Measurements from ENCODE around the gene MAN2A2. TPM values are rescaled to one million over a fixed set of nuclear protein-coding genes. Genes with fewer than 3 reads are reported as not detected.

MAN2A2 gene
- total and polyA plus RNA-seq, 3 experiments from 2014 or later = 10.8 to 92.7 (median 90.7) TPM

DNA sequence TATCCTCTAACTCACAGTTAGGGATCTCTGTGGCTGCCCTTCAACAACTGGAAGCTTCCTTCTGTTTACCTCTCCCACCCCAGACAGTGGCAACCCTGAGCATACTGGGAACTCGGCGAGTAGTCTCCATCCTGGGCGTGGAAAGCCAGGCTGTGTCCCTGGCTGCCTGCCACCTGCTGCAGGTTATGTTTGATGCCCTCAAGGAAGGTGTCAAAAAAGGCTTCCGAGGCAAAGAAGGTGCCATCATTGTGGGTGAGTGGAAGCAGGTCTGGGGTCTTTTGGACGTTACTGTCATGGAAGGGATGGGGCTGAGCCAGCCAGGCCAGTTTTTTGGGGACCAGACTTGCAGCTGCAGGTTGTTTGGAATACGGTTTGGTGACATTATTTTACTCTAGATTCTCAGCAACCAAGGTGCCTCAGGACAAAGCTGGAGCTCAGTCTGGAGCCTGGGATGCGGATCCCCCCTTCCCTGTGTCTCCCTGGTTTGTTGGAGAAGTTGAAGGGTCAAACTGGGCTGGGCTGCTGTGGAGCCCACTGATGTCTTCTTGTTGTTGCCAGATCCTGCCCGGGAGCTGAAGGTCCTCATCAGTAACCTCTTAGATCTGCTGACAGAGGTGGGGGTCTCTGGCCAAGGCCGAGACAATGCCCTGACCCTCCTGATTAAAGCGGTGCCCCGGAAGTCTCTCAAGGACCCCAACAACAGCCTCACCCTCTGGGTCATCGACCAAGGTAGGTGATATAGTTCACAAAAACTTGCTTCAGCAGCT is 39.4 kb downstream of the MAN2A2 start:
- no peak overlapping the region for H3K4me3 ChIP-seq (ENCODE audit: low read length)
- H3K27ac ChIP-seq (ENCODE audit: low read depth, low read length) = no peak overlapping the region
- H3K9me3 ChIP-seq (ENCODE audit: low read length) = no peaks in the 10 kb centered on the region
- DNase-seq = no peak
- H3K4me1 ChIP-seq (ENCODE audit: insufficient read depth, low read length) = no peaks in the 10 kb centered on the region
- Mint-ChIP-seq H3K36me3 (peaks cover 0 to 83% (median 8%) of the 10 kb centered on the region in 3 donors), H3K9me3 (no peaks in the 10 kb centered on the region), H3K27ac (no peak overlapping the region), H3K4me1 (no peaks in the 10 kb centered on the region), H3K27me3 (no peaks in the 10 kb centered on the region), H3K4me3 (no peak overlapping the region)
- ChIA-PET POLR2A (no interaction called here), CTCF (interaction anchor here (0.8 to 4.7 kb wide), 3 partner anchors 10 to 295 kb away, joined by 3 to 40 read pairs (median 19); partner anchors contain the start of genes HDDC3 and UNC45A)
- H3K36me3 ChIP-seq (ENCODE audit: insufficient read depth, low read length) = peaks cover 55% of the 10 kb centered on the region
- no peaks in the 10 kb centered on the region for H3K27me3 ChIP-seq (ENCODE audit: insufficient read depth, low read length, poor library complexity, severe bottlenecking)

DNA sequence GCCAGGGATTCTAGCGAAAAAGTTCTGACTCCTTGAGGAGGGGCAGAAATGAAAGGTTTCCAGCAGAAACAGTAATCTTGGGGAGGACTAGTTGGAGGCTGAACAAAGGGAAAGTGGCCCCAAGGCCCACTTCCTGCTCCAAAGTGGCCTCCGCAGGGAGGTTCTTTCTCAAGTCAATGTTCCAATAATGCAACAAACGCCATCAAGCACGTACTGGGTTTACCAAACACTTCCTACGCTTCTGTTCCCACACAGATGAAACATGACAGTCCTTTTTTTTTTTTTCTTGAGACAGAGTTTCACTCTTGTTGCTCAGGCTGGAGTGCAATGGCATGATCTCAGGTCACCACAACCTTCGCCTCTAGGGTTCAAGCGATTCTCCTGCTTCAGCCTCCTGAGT is 42.0 kb downstream of the MAN2A2 start:
- Histone ChIP-seq H3K9me3 (ENCODE audit: low read length) (no peaks in the 10 kb centered on the region), H3K4me1 (ENCODE audit: insufficient read depth, low read length) (no peaks in the 10 kb centered on the region), H3K27me3 (ENCODE audit: insufficient read depth, low read length, poor library complexity, severe bottlenecking) (no peaks in the 10 kb centered on the region), H3K36me3 (ENCODE audit: insufficient read depth, low read length) (peaks cover 53% of the 10 kb centered on the region), H3K27ac (ENCODE audit: low read depth, low read length) (no peak overlapping the region), H3K4me3 (ENCODE audit: low read length) (no peak overlapping the region)
- H3K36me3 Mint-ChIP-seq = peaks cover 0 to 90% (median 5%) of the 10 kb centered on the region in 3 donors
- no peaks in the 10 kb centered on the region for H3K9me3 Mint-ChIP-seq
- ChIA-PET POLR2A (no interaction called here), CTCF (interaction anchor here (2.3 kb wide), 1 partner anchor 12 kb away, joined by 17 read pairs; no protein-coding TSS in a partner anchor)
- no peak overlapping the region for H3K27ac Mint-ChIP-seq
- no peak for DNase-seq
- no peaks in the 10 kb centered on the region for H3K4me1 Mint-ChIP-seq
- H3K27me3 Mint-ChIP-seq = no peaks in the 10 kb centered on the region
- H3K4me3 Mint-ChIP-seq = no peak overlapping the region

DNA sequence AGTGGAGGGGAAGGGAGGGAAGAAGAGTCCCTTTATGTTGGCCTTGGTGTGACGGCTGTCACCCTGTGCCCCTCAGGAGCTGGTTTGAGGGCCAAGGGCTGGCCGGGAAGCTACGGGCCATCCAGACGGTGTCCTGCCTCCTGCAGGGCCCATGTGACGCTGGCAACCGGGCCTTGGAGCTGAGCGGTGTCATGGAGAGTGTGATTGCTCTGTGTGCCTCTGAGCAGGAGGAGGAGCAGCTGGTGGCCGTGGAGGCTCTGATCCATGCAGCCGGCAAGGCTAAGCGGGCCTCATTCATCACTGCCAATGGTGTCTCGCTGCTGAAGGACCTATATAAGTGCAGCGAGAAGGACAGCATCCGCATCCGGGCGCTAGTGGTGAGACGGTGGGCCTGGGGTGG is 43.4 kb downstream of the MAN2A2 start:
- Histone ChIP-seq H3K27ac (ENCODE audit: low read depth, low read length) (no peak overlapping the region), H3K36me3 (ENCODE audit: insufficient read depth, low read length) (peaks cover 42% of the 10 kb centered on the region), H3K4me1 (ENCODE audit: insufficient read depth, low read length) (no peaks in the 10 kb centered on the region), H3K4me3 (ENCODE audit: low read length) (no peak overlapping the region), H3K27me3 (ENCODE audit: insufficient read depth, low read length, poor library complexity, severe bottlenecking) (no peaks in the 10 kb centered on the region), H3K9me3 (ENCODE audit: low read length) (no peaks in the 10 kb centered on the region)
- Mint-ChIP-seq H3K4me1 (no peaks in the 10 kb centered on the region), H3K4me3 (no peak overlapping the region), H3K36me3 (peaks cover 0 to 89% (median 4%) of the 10 kb centered on the region in 3 donors), H3K27me3 (no peaks in the 10 kb centered on the region), H3K9me3 (no peaks in the 10 kb centered on the region), H3K27ac (peak overlapping the region in 1 of 8 donors; percentile 21)
- ChIA-PET CTCF (interaction anchor here (1.2 to 3.3 kb wide), 5 partner anchors 8 to 15 kb away, joined by 3 to 17 read pairs (median 12); partner anchors contain the start of genes HDDC3, RCCD1 and UNC45A), POLR2A (interaction anchor here (0.6 kb wide), 1 partner anchor 12 kb away, joined by 5 read pairs; the partner anchor contains the start of gene UNC45A)
- DNase-seq = no peak

DNA sequence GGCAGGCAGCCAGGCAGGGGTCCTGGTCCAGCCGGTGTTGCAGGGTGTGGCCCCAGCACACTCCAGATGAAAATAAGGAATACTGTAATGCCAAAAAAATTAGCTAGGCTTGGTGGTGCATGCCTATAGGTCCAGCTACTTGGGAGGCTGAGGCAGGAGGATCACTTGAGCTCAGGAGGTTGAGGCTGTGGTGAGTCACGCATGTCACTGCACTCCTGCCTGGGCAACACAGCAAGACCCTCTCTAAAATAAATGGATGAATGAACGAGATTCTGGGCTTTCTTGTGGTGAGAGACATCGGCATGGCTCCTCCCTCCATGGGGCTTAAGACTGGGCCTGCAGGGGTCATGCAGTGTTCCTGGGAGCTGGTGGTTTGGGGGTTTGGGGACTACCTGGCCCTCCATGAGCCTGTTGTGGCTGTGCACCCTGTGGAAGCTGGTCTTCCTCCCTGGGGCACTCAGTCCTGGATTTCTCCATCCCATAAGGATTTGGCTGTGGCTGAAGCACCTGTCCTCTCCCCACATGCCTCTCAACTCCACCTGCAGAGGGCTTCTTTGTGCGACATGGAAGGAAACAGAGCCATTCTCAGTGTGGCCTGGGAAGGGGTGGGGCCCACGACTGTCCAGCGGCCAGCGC is 44.0 kb downstream of the MAN2A2 start:
- Histone ChIP-seq H3K27ac (ENCODE audit: low read depth, low read length) (no peak overlapping the region), H3K27me3 (ENCODE audit: insufficient read depth, low read length, poor library complexity, severe bottlenecking) (no peaks in the 10 kb centered on the region), H3K9me3 (ENCODE audit: low read length) (no peaks in the 10 kb centered on the region), H3K4me3 (ENCODE audit: low read length) (no peak overlapping the region), H3K4me1 (ENCODE audit: insufficient read depth, low read length) (no peaks in the 10 kb centered on the region), H3K36me3 (ENCODE audit: insufficient read depth, low read length) (peaks cover 38% of the 10 kb centered on the region)
- ChIA-PET POLR2A (no interaction called here), CTCF (interaction anchor here (1.3 to 3.3 kb wide), 4 partner anchors 10 to 15 kb away, joined by 3 to 17 read pairs (median 13); partner anchors contain the start of genes HDDC3 and UNC45A)
- no peaks in the 10 kb centered on the region for H3K27me3 Mint-ChIP-seq
- H3K36me3 Mint-ChIP-seq = peaks cover 0 to 92% (median 5%) of the 10 kb centered on the region in 3 donors
- no peak overlapping the region for H3K4me3 Mint-ChIP-seq
- DNase-seq = no peak
- no peaks in the 10 kb centered on the region for H3K9me3 Mint-ChIP-seq
- no peaks in the 10 kb centered on the region for H3K4me1 Mint-ChIP-seq
- peak overlapping the region in 1 of 8 donors; percentile 76 for H3K27ac Mint-ChIP-seq

DNA sequence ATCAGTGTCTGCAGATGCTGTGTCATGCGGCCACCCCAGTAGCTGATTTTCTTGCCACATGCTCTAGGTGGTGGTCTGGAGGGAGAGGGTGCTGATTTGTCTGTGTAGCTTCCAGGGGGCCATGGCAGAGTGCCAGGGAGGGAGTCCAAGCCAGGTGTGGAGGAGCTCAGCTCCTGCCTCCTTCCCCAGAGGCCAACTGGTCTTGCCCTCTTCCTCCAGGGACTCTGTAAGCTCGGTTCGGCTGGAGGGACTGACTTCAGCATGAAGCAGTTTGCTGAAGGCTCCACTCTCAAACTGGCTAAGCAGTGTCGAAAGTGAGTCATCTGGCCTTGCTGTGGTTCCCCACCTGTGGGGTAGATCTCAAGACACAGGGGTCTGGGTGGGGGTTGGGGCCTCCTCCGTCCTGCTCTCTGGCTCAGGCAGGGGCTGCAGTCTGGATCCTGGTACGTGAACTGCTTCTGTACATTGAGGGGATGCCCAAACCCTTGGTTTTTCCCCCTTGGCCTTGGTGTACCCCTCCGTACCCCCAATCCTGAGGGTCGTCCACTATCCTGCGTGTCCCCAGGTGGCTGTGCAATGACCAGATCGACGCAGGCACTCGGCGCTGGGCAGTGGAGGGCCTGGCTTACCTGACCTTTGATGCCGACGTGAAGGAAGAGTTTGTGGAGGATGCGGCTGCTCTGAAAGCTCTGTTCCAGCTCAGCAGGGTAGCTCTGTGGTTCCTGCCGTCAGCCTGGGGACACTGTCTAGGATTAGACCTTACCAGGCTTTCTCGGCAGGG is 44.7 kb downstream of the MAN2A2 start:
- DNase-seq = no peak
- Histone ChIP-seq H3K4me3 (ENCODE audit: low read length) (no peak overlapping the region), H3K36me3 (ENCODE audit: insufficient read depth, low read length) (peaks cover 33% of the 10 kb centered on the region), H3K9me3 (ENCODE audit: low read length) (no peaks in the 10 kb centered on the region), H3K4me1 (ENCODE audit: insufficient read depth, low read length) (no peaks in the 10 kb centered on the region), H3K27ac (ENCODE audit: low read depth, low read length) (no peak overlapping the region), H3K27me3 (ENCODE audit: insufficient read depth, low read length, poor library complexity, severe bottlenecking) (no peaks in the 10 kb centered on the region)
- H3K36me3 Mint-ChIP-seq = peaks cover 0 to 90% (median 7%) of the 10 kb centered on the region in 3 donors
- H3K27ac Mint-ChIP-seq = peak overlapping the region in 1 of 8 donors; percentile 76
- POLR2A ChIA-PET = no interaction called here
- peak overlapping the region in 1 of 7 donors; percentile 68 for H3K4me3 Mint-ChIP-seq
- no peaks in the 10 kb centered on the region for H3K27me3 Mint-ChIP-seq
- no peaks in the 10 kb centered on the region for H3K4me1 Mint-ChIP-seq
- no peaks in the 10 kb centered on the region for H3K9me3 Mint-ChIP-seq
- CTCF ChIA-PET = interaction anchor here (1.2 to 3.3 kb wide), 4 partner anchors 10 to 16 kb away, joined by 3 to 14 read pairs (median 8); partner anchors contain the start of genes HDDC3 and UNC45A

DNA sequence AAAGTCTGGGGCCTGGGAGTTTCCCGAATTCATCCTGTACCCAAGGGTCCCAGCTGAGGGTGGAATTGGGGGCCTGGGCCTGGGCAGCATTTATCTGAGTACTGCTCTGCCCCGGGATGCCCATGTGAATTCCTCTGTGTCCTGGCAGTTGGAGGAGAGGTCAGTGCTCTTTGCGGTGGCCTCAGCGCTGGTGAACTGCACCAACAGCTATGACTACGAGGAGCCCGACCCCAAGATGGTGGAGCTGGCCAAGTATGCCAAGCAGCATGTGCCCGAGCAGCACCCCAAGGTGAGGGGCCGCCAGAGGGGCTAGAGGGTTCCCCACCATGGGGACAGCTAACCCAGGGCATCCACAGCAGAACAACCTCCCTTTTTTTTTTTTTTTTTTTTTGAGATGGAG is 45.4 kb downstream of the MAN2A2 start:
- Histone ChIP-seq H3K27me3 (ENCODE audit: insufficient read depth, low read length, poor library complexity, severe bottlenecking) (no peaks in the 10 kb centered on the region), H3K4me1 (ENCODE audit: insufficient read depth, low read length) (no peaks in the 10 kb centered on the region), H3K4me3 (ENCODE audit: low read length) (no peak overlapping the region), H3K36me3 (ENCODE audit: insufficient read depth, low read length) (peaks cover 26% of the 10 kb centered on the region), H3K27ac (ENCODE audit: low read depth, low read length) (no peak overlapping the region), H3K9me3 (ENCODE audit: low read length) (no peaks in the 10 kb centered on the region)
- ChIA-PET CTCF (interaction anchor here (1.2 to 3.3 kb wide), 3 partner anchors 9 to 16 kb away, joined by 3 to 14 read pairs (median 5); partner anchors contain the start of genes HDDC3 and UNC45A), POLR2A (no interaction called here)
- H3K27me3 Mint-ChIP-seq = no peaks in the 10 kb centered on the region
- H3K4me1 Mint-ChIP-seq = peaks cover 0 to 2% (median 0%) of the 10 kb centered on the region in 3 donors
- H3K27ac Mint-ChIP-seq = peak overlapping the region in 1 of 8 donors; percentile 36
- no peak overlapping the region for H3K4me3 Mint-ChIP-seq
- H3K36me3 Mint-ChIP-seq = peaks cover 0 to 90% (median 7%) of the 10 kb centered on the region in 3 donors
- no peaks in the 10 kb centered on the region for H3K9me3 Mint-ChIP-seq
- DNase-seq = no peak

DNA sequence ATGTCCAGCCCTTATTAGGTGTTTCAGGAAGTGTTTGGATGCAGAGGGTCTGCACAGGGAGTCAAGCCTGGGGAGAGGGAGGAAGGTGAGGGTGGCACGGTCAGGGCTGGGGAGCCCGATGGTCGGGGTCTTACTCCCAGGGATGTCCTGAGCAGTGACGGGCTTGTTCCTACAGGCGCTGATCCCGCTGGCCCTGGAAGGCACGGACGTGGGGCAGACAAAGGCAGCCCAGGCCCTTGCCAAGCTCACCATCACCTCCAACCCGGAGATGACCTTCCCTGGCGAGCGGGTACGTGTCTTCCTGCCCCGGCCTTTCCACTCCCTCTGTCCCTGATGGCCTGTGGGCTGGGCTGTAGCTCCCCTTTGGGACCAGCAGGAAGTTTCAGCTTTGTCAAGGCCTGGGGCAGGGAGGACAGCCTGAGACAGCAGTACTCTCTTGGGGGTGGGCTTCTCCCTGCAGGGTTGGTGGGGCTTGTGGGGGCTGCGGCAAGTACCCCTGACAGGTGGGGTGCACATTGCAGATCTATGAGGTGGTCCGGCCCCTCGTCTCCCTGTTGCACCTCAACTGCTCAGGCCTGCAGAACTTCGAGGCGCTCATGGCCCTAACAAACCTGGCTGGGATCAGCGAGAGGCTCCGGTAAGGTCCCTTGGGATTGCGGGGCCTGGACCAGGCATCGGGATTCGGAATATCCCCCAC is 47.0 kb downstream of the MAN2A2 start:
- POLR2A ChIA-PET = interaction anchor here (0.6 kb wide), 1 partner anchor 18 kb away, joined by 3 read pairs; the partner anchor contains the start of gene HDDC3

More for the DNA sequence above, 47.0 kb downstream of the MAN2A2 start:
- no peak for DNase-seq
- Mint-ChIP-seq H3K27ac (peak overlapping the region in 2 of 8 donors; percentile 29 to 41), H3K4me3 (no peak overlapping the region), H3K27me3 (no peaks in the 10 kb centered on the region), H3K36me3 (peaks cover 0 to 84% (median 7%) of the 10 kb centered on the region in 3 donors), H3K4me1 (peaks cover 0 to 9% (median 5%) of the 10 kb centered on the region in 3 donors), H3K9me3 (no peaks in the 10 kb centered on the region)
- Histone ChIP-seq H3K27ac (ENCODE audit: low read depth, low read length) (peak overlapping the region; percentile 16), H3K36me3 (ENCODE audit: insufficient read depth, low read length) (peaks cover 12% of the 10 kb centered on the region), H3K4me1 (ENCODE audit: insufficient read depth, low read length) (peaks cover under 1% of the 10 kb centered on the region), H3K27me3 (ENCODE audit: insufficient read depth, low read length, poor library complexity, severe bottlenecking) (no peaks in the 10 kb centered on the region), H3K4me3 (ENCODE audit: low read length) (no peak overlapping the region), H3K9me3 (ENCODE audit: low read length) (no peaks in the 10 kb centered on the region)
- CTCF ChIA-PET = interaction anchor here (1.5 to 9.2 kb wide), 2 partner anchors 16 to 18 kb away, joined by 5 to 158 read pairs; partner anchors contain the start of genes HDDC3 and UNC45A
